WTC11 (cell line): ENCODE measurements around the gene FAM227B.

ENCODE experiments used
- CREB1 ChIP-seq: sonication (generic); formaldehyde crosslinking; IDR thresholded peaks from 2 replicates; pipeline ENCODE4 v1.8.0; 2023; ENCODE audit warnings: mild to moderate bottlenecking, missing genetic modification reagents
- CTCF ChIP-seq: fragments of 200-600 bp; IDR thresholded peaks from 2 replicates; pipeline ENCODE4 v1.8.0; 2022; ENCODE audit warnings: antibody characterized with exemption
- USF1 ChIP-seq: sonication (generic); formaldehyde crosslinking; IDR thresholded peaks from 2 replicates; pipeline ENCODE4 v1.8.0; 2022; ENCODE audit warnings: mild to moderate bottlenecking, missing genetic modification reagents
- USF2 ChIP-seq: sonication (generic); formaldehyde crosslinking; IDR thresholded peaks from 2 replicates; pipeline ENCODE4 v1.8.1; 2023; ENCODE audit warnings: mild to moderate bottlenecking, missing genetic modification reagents, moderate library complexity

- no peak for TF ChIP-seq USF2 (CRISPR knock-in tag)
- TF ChIP-seq CREB1: no peak
- no peak for TF ChIP-seq CTCF
- TF ChIP-seq USF1 (CRISPR knock-in tag): no peak
Measured at GRCh38 chr15:49435174-49435573, 185.4 kb downstream of the FAM227B start.
